Astrocyte (in vitro differentiated cells and primary cell): ENCODE data around the gene COMMD8. TPM values are rescaled to one million over a fixed set of nuclear protein-coding genes. Genes with fewer than 3 reads are reported as not detected.

Source experiments
- DNase-seq: peaks from one replicate; pipeline ENCODE4 v3.0.0-alpha.2; 2010; ENCODE audit warnings: low read depth
- FAIRE-seq: peaks from 2 replicates; lab custom pipeline; 2011; peaks lifted over from hg19 to GRCh38; lab: Jason Lieb, UNC
- H2AFZ ChIP-seq: 2 replicates; pipeline ENCODE4 v1.6.0; 2012; ENCODE audit warnings: low read depth, low read length, inconsistent platforms
- H3K27ac ChIP-seq: 2 replicates; pipeline ENCODE4 v1.5.1; 2011; ENCODE audit warnings: low read depth, low read length, inconsistent platforms
- H3K27me3 ChIP-seq: 2 replicates; pipeline ENCODE4 v1.6.0; 2011; ENCODE audit warnings: low read length, inconsistent platforms; ENCODE audit not compliant: insufficient read depth
- H3K36me3 ChIP-seq: 2 replicates; pipeline ENCODE4 v1.5.1; 2011; ENCODE audit warnings: low read length, inconsistent platforms; ENCODE audit not compliant: insufficient read depth
- H3K4me1 ChIP-seq: 2 replicates; pipeline ENCODE4 v1.5.1; 2011; ENCODE audit warnings: low read length, inconsistent platforms; ENCODE audit not compliant: insufficient read depth
- H3K4me2 ChIP-seq: 2 replicates; pipeline ENCODE4 v1.6.0; 2012; ENCODE audit warnings: low read length, inconsistent platforms
- H3K4me3 ChIP-seq: 2 replicates; pipeline ENCODE4 v1.5.1; 2011; ENCODE audit warnings: low read depth, mild to moderate bottlenecking, low read length, inconsistent platforms; ENCODE audit not compliant: insufficient read depth
- H3K79me2 ChIP-seq: 2 replicates; pipeline ENCODE4 v1.6.0; 2012; ENCODE audit warnings: mild to moderate bottlenecking, low read length, inconsistent platforms; ENCODE audit not compliant: insufficient read depth
- H3K9ac ChIP-seq: 2 replicates; pipeline ENCODE4 v1.6.0; 2012; ENCODE audit warnings: mild to moderate bottlenecking, low read length, inconsistent platforms
- H3K9me3 ChIP-seq: 2 replicates; pipeline ENCODE4 v1.5.1; 2012; ENCODE audit warnings: low read depth, mild to moderate bottlenecking, low read length, inconsistent platforms; ENCODE audit not compliant: insufficient read depth
- H4K20me1 ChIP-seq: 2 replicates; pipeline ENCODE4 v1.6.0; 2012; ENCODE audit warnings: low read length, inconsistent platforms; ENCODE audit not compliant: insufficient read depth
- H3K27ac Mint-ChIP-seq: one replicate; pipeline ENCODE4 v1.8.0; 2021; ENCODE audit warnings: mild to moderate bottlenecking, mixed read lengths; ENCODE audit not compliant: unreplicated experiment
- H3K27me3 Mint-ChIP-seq: one replicate; pipeline ENCODE4 v1.8.0; 2021; ENCODE audit warnings: low read depth, mixed read lengths; ENCODE audit not compliant: unreplicated experiment
- H3K36me3 Mint-ChIP-seq: one replicate; pipeline ENCODE4 v1.8.0; 2021; ENCODE audit warnings: low read depth, mixed read lengths; ENCODE audit not compliant: unreplicated experiment
- H3K4me1 Mint-ChIP-seq: one replicate; pipeline ENCODE4 v1.8.0; 2021; ENCODE audit warnings: low read depth, mixed read lengths; ENCODE audit not compliant: unreplicated experiment
- H3K4me3 Mint-ChIP-seq: one replicate; pipeline ENCODE4 v1.8.0; 2021; ENCODE audit warnings: mild to moderate bottlenecking, moderate library complexity, mixed read lengths; ENCODE audit not compliant: unreplicated experiment
- H3K9me3 Mint-ChIP-seq: one replicate; pipeline ENCODE4 v1.8.0; 2021; ENCODE audit warnings: mild to moderate bottlenecking, mixed read lengths; ENCODE audit not compliant: unreplicated experiment
- CTCF ChIP-seq: IDR thresholded peaks from 2 replicates; pipeline ENCODE4 v1.5.1; 2011; ENCODE audit warnings: low read depth, mild to moderate bottlenecking, inconsistent platforms, low read length, moderate library complexity; ENCODE audit not compliant: insufficient read depth
- EZH2 ChIP-seq: IDR thresholded peaks from 2 replicates; pipeline ENCODE4 v1.6.1; 2012; ENCODE audit warnings: mild to moderate bottlenecking, low read length, inconsistent platforms; ENCODE audit not compliant: insufficient read depth
- total RNA-seq: library from RNA; stranded (reverse); gene quantifications from 2 replicates; pipeline ENCODE4 v1.2.1, GENCODE V29; 2021

The COMMD8 gene
- total RNA-seq, 1 donor from 2014 or later: 23.5 TPM

GRCh38 chr4:47451657-47452056 lies 11.8 kb downstream of the COMMD8 start:
- Histone ChIP-seq H3K9me3 (no peaks in the 10 kb centered on the region), H3K9ac (no peak overlapping the region), H3K36me3 (no peaks in the 10 kb centered on the region), H3K27ac (no peak overlapping the region), H4K20me1 (no peaks in the 10 kb centered on the region), H3K4me1 (no peaks in the 10 kb centered on the region), H3K4me2 (no peak overlapping the region), H3K4me3 (no peak overlapping the region), H3K79me2 (no peaks in the 10 kb centered on the region), H2AFZ (no peak overlapping the region), H3K27me3 (no peaks in the 10 kb centered on the region)
- Mint-ChIP-seq H3K9me3 (no peaks in the 10 kb centered on the region), H3K4me1 (peaks cover 7% of the 10 kb centered on the region), H3K36me3 (peaks cover 3% of the 10 kb centered on the region), H3K27me3 (no peaks in the 10 kb centered on the region), H3K27ac (no peak overlapping the region), H3K4me3 (no peak overlapping the region)
- peak; percentile 77 for FAIRE-seq
- DNase-seq: no peak
- TF ChIP-seq CTCF (no peak), EZH2 (no peak)

- Mint-ChIP-seq H3K9me3 (peaks cover 2% of the 10 kb centered on the region), H3K4me1 (peaks cover 4% of the 10 kb centered on the region), H3K36me3 (no peaks in the 10 kb centered on the region), H3K27ac (no peak overlapping the region), H3K27me3 (no peaks in the 10 kb centered on the region), H3K4me3 (no peak overlapping the region)
- Histone ChIP-seq H3K79me2 (no peaks in the 10 kb centered on the region), H3K27ac (no peak overlapping the region), H3K36me3 (no peaks in the 10 kb centered on the region), H3K4me2 (no peak overlapping the region), H3K4me1 (no peaks in the 10 kb centered on the region), H3K4me3 (no peak overlapping the region), H2AFZ (no peak overlapping the region), H4K20me1 (no peaks in the 10 kb centered on the region), H3K9me3 (no peaks in the 10 kb centered on the region), H3K9ac (no peak overlapping the region), H3K27me3 (no peaks in the 10 kb centered on the region)
- TF ChIP-seq CTCF: no peak
- no peak for TF ChIP-seq EZH2
- FAIRE-seq (no peak), DNase-seq (no peak)
These were observed 19.5 kb downstream of the COMMD8 start for GRCh38 chr4:47444031-47444430.

GRCh38 chr4:47442980-47443379 lies 20.5 kb downstream of the COMMD8 start:
- peaks cover 2% of the 10 kb centered on the region for H3K9me3 Mint-ChIP-seq
- H3K36me3 Mint-ChIP-seq: no peaks in the 10 kb centered on the region
- DNase-seq: no peak
- H3K27ac Mint-ChIP-seq: no peak overlapping the region
- no peaks in the 10 kb centered on the region for H3K79me2 ChIP-seq
- no peaks in the 10 kb centered on the region for H3K9me3 ChIP-seq
- no peak overlapping the region for H3K27ac ChIP-seq
- H3K27me3 Mint-ChIP-seq: no peaks in the 10 kb centered on the region
- no peak overlapping the region for H3K4me3 Mint-ChIP-seq
- H4K20me1 ChIP-seq: no peaks in the 10 kb centered on the region
- H2AFZ ChIP-seq: no peak overlapping the region
- H3K27me3 ChIP-seq: no peaks in the 10 kb centered on the region
- H3K4me2 ChIP-seq: no peak overlapping the region
- no peaks in the 10 kb centered on the region for H3K4me1 Mint-ChIP-seq
- no peaks in the 10 kb centered on the region for H3K36me3 ChIP-seq
- H3K4me1 ChIP-seq: no peaks in the 10 kb centered on the region
- H3K9ac ChIP-seq: no peak overlapping the region
- FAIRE-seq: no peak
- TF ChIP-seq EZH2 (no peak), CTCF (no peak)
- no peak overlapping the region for H3K4me3 ChIP-seq
